ENCODE measurements around the gene ZFP90.

The ZFP90 gene

GRCh38 chr16:68503334-68503733 is 35.8 kb upstream of the ZFP90 start:
- Histone ChIP-seq H3K27ac (ENCODE audit: low read length) (no peak overlapping the region), H3K9me3 (ENCODE audit: control insufficient read depth in 2 of 2, low read length in 2 of 2) (no peaks in the 10 kb centered on the region), H3K9ac (ENCODE audit: low read length in 2 of 2) (no peak overlapping the region), H3K36me3 (ENCODE audit: control insufficient read depth in 2 of 2, insufficient read depth in 2 of 2, low read length in 2 of 2) (no peaks in the 10 kb centered on the region), H3K4me1 (ENCODE audit: control insufficient read depth, insufficient read depth, low read length) (no peaks in the 10 kb centered on the region), H3K27me3 (ENCODE audit: control insufficient read depth in 1 of 2, insufficient read depth in 2 of 2, low read length in 2 of 2) (peaks cover 2 to 9% of the 10 kb centered on the region in 2 donors), H3K4me3 (ENCODE audit: low read length in 2 of 2) (no peak overlapping the region)

- Histone ChIP-seq H3K9ac (ENCODE audit: low read length in 2 of 2) (no peak overlapping the region), H3K9me3 (ENCODE audit: control insufficient read depth in 2 of 2, low read length in 2 of 2) (no peaks in the 10 kb centered on the region), H3K27me3 (ENCODE audit: control insufficient read depth in 1 of 2, insufficient read depth in 2 of 2, low read length in 2 of 2) (peaks cover 2 to 4% of the 10 kb centered on the region in 2 donors), H3K4me1 (ENCODE audit: control insufficient read depth, insufficient read depth, low read length) (no peaks in the 10 kb centered on the region), H3K4me3 (ENCODE audit: low read length in 2 of 2) (no peak overlapping the region), H3K36me3 (ENCODE audit: control insufficient read depth in 2 of 2, insufficient read depth in 2 of 2, low read length in 2 of 2) (no peaks in the 10 kb centered on the region), H3K27ac (ENCODE audit: low read length) (no peak overlapping the region)
Observed at GRCh38 chr16:68504066-68504465, 35.0 kb upstream of the ZFP90 start.

- H3K27me3 ChIP-seq (ENCODE audit: control insufficient read depth in 1 of 2, insufficient read depth in 2 of 2, low read length in 2 of 2) = peaks cover 15 to 20% of the 10 kb centered on the region in 2 donors
- H3K4me3 ChIP-seq (ENCODE audit: low read length in 2 of 2) = no peak overlapping the region
- no peak overlapping the region for H3K27ac ChIP-seq (ENCODE audit: low read length)
- no peaks in the 10 kb centered on the region for H3K9me3 ChIP-seq (ENCODE audit: control insufficient read depth in 2 of 2, low read length in 2 of 2)
- no peaks in the 10 kb centered on the region for H3K36me3 ChIP-seq (ENCODE audit: control insufficient read depth in 2 of 2, insufficient read depth in 2 of 2, low read length in 2 of 2)
- H3K9ac ChIP-seq (ENCODE audit: low read length in 2 of 2) = no peak overlapping the region
- H3K4me1 ChIP-seq (ENCODE audit: control insufficient read depth, insufficient read depth, low read length) = no peaks in the 10 kb centered on the region
Observed at GRCh38 chr16:68506331-68507053, 32.6 kb upstream of the ZFP90 start.

GRCh38 chr16:68508013-68508412 is 31.1 kb upstream of the ZFP90 start:
- no peak overlapping the region for H3K9ac ChIP-seq (ENCODE audit: low read length in 2 of 2)
- H3K27ac ChIP-seq (ENCODE audit: low read length) = no peak overlapping the region

GRCh38 chr16:68508641-68509240 is 30.4 kb upstream of the ZFP90 start:
- H3K36me3 ChIP-seq (ENCODE audit: control insufficient read depth in 2 of 2, insufficient read depth in 2 of 2, low read length in 2 of 2) = no peaks in the 10 kb centered on the region
- H3K9me3 ChIP-seq (ENCODE audit: control insufficient read depth in 2 of 2, low read length in 2 of 2) = no peaks in the 10 kb centered on the region
- H3K27me3 ChIP-seq (ENCODE audit: control insufficient read depth in 1 of 2, insufficient read depth in 2 of 2, low read length in 2 of 2) = peaks cover 15 to 20% of the 10 kb centered on the region in 2 donors
- no peaks in the 10 kb centered on the region for H3K4me1 ChIP-seq (ENCODE audit: control insufficient read depth, insufficient read depth, low read length)
- no peak overlapping the region for H3K9ac ChIP-seq (ENCODE audit: low read length in 2 of 2)
- H3K4me3 ChIP-seq (ENCODE audit: low read length in 2 of 2) = no peak overlapping the region
- H3K27ac ChIP-seq (ENCODE audit: low read length) = no peak overlapping the region

More at GRCh38 chr16:68508013-68508412, 31.1 kb upstream of the ZFP90 start:
- H3K36me3 ChIP-seq (ENCODE audit: control insufficient read depth in 2 of 2, insufficient read depth in 2 of 2, low read length in 2 of 2) = no peaks in the 10 kb centered on the region
- H3K4me3 ChIP-seq (ENCODE audit: low read length in 2 of 2) = no peak overlapping the region
- H3K9me3 ChIP-seq (ENCODE audit: control insufficient read depth in 2 of 2, low read length in 2 of 2) = no peaks in the 10 kb centered on the region
- H3K4me1 ChIP-seq (ENCODE audit: control insufficient read depth, insufficient read depth, low read length) = no peaks in the 10 kb centered on the region
- H3K27me3 ChIP-seq (ENCODE audit: control insufficient read depth in 1 of 2, insufficient read depth in 2 of 2, low read length in 2 of 2) = peaks cover 15 to 20% of the 10 kb centered on the region in 2 donors

GRCh38 chr16:68509381-68509780 is 29.7 kb upstream of the ZFP90 start:
- Histone ChIP-seq H3K27me3 (ENCODE audit: control insufficient read depth in 1 of 2, insufficient read depth in 2 of 2, low read length in 2 of 2) (peaks cover 15 to 20% of the 10 kb centered on the region in 2 donors), H3K4me1 (ENCODE audit: control insufficient read depth, insufficient read depth, low read length) (no peaks in the 10 kb centered on the region), H3K9ac (ENCODE audit: low read length in 2 of 2) (no peak overlapping the region), H3K9me3 (ENCODE audit: control insufficient read depth in 2 of 2, low read length in 2 of 2) (no peaks in the 10 kb centered on the region), H3K27ac (ENCODE audit: low read length) (no peak overlapping the region), H3K36me3 (ENCODE audit: control insufficient read depth in 2 of 2, insufficient read depth in 2 of 2, low read length in 2 of 2) (no peaks in the 10 kb centered on the region), H3K4me3 (ENCODE audit: low read length in 2 of 2) (no peak overlapping the region)

- Histone ChIP-seq H3K4me3 (ENCODE audit: low read length in 2 of 2) (no peak overlapping the region), H3K4me1 (ENCODE audit: control insufficient read depth, insufficient read depth, low read length) (no peaks in the 10 kb centered on the region), H3K27me3 (ENCODE audit: control insufficient read depth in 1 of 2, insufficient read depth in 2 of 2, low read length in 2 of 2) (peaks cover 15 to 20% of the 10 kb centered on the region in 2 donors), H3K9ac (ENCODE audit: low read length in 2 of 2) (no peak overlapping the region), H3K36me3 (ENCODE audit: control insufficient read depth in 2 of 2, insufficient read depth in 2 of 2, low read length in 2 of 2) (no peaks in the 10 kb centered on the region), H3K9me3 (ENCODE audit: control insufficient read depth in 2 of 2, low read length in 2 of 2) (no peaks in the 10 kb centered on the region), H3K27ac (ENCODE audit: low read length) (no peak overlapping the region)
Observed at GRCh38 chr16:68510775-68511174, 28.3 kb upstream of the ZFP90 start.

GRCh38 chr16:68512183-68512582 is 26.9 kb upstream of the ZFP90 start:
- Histone ChIP-seq H3K9me3 (ENCODE audit: control insufficient read depth in 2 of 2, low read length in 2 of 2) (no peaks in the 10 kb centered on the region), H3K9ac (ENCODE audit: low read length in 2 of 2) (no peak overlapping the region), H3K27me3 (ENCODE audit: control insufficient read depth in 1 of 2, insufficient read depth in 2 of 2, low read length in 2 of 2) (peaks cover 15% of the 10 kb centered on the region in 2 donors), H3K36me3 (ENCODE audit: control insufficient read depth in 2 of 2, insufficient read depth in 2 of 2, low read length in 2 of 2) (no peaks in the 10 kb centered on the region), H3K4me3 (ENCODE audit: low read length in 2 of 2) (no peak overlapping the region), H3K27ac (ENCODE audit: low read length) (no peak overlapping the region), H3K4me1 (ENCODE audit: control insufficient read depth, insufficient read depth, low read length) (no peaks in the 10 kb centered on the region)

- H3K27ac ChIP-seq (ENCODE audit: low read length) = no peak overlapping the region
- peaks cover 15% of the 10 kb centered on the region in 2 donors for H3K27me3 ChIP-seq (ENCODE audit: control insufficient read depth in 1 of 2, insufficient read depth in 2 of 2, low read length in 2 of 2)
- H3K9me3 ChIP-seq (ENCODE audit: control insufficient read depth in 2 of 2, low read length in 2 of 2) = no peaks in the 10 kb centered on the region
- no peaks in the 10 kb centered on the region for H3K36me3 ChIP-seq (ENCODE audit: control insufficient read depth in 2 of 2, insufficient read depth in 2 of 2, low read length in 2 of 2)
- H3K9ac ChIP-seq (ENCODE audit: low read length in 2 of 2) = no peak overlapping the region
- no peaks in the 10 kb centered on the region for H3K4me1 ChIP-seq (ENCODE audit: control insufficient read depth, insufficient read depth, low read length)
- no peak overlapping the region for H3K4me3 ChIP-seq (ENCODE audit: low read length in 2 of 2)
Observed at GRCh38 chr16:68512742-68513141, 26.3 kb upstream of the ZFP90 start.

- no peak overlapping the region for H3K27ac ChIP-seq (ENCODE audit: low read length)
- no peak overlapping the region for H3K9ac ChIP-seq (ENCODE audit: low read length in 2 of 2)
- H3K9me3 ChIP-seq (ENCODE audit: control insufficient read depth in 2 of 2, low read length in 2 of 2) = no peaks in the 10 kb centered on the region
- H3K36me3 ChIP-seq (ENCODE audit: control insufficient read depth in 2 of 2, insufficient read depth in 2 of 2, low read length in 2 of 2) = no peaks in the 10 kb centered on the region
- H3K4me1 ChIP-seq (ENCODE audit: control insufficient read depth, insufficient read depth, low read length) = no peaks in the 10 kb centered on the region
- no peak overlapping the region for H3K4me3 ChIP-seq (ENCODE audit: low read length in 2 of 2)
- peaks cover 11 to 15% of the 10 kb centered on the region in 2 donors for H3K27me3 ChIP-seq (ENCODE audit: control insufficient read depth in 1 of 2, insufficient read depth in 2 of 2, low read length in 2 of 2)
Observed at GRCh38 chr16:68514511-68514910, 24.6 kb upstream of the ZFP90 start.

GRCh38 chr16:68517606-68518166 is 21.4 kb upstream of the ZFP90 start:
- H3K36me3 ChIP-seq (ENCODE audit: control insufficient read depth in 2 of 2, insufficient read depth in 2 of 2, low read length in 2 of 2) = no peaks in the 10 kb centered on the region
- no peak overlapping the region for H3K4me3 ChIP-seq (ENCODE audit: low read length in 2 of 2)
- no peak overlapping the region for H3K9ac ChIP-seq (ENCODE audit: low read length in 2 of 2)
- H3K9me3 ChIP-seq (ENCODE audit: control insufficient read depth in 2 of 2, low read length in 2 of 2) = no peaks in the 10 kb centered on the region
- peaks cover 4% of the 10 kb centered on the region for H3K4me1 ChIP-seq (ENCODE audit: control insufficient read depth, insufficient read depth, low read length)
- H3K27ac ChIP-seq (ENCODE audit: low read length) = no peak overlapping the region
- H3K27me3 ChIP-seq (ENCODE audit: control insufficient read depth in 1 of 2, insufficient read depth in 2 of 2, low read length in 2 of 2) = no peaks in the 10 kb centered on the region
